B cell (primary cell): ENCODE results near the gene MAP4K2.

Source experiments
- EZH2 ChIP-seq: IDR thresholded peaks from 2 replicates; pipeline ENCODE4 v1.6.1; 2012; ENCODE audit warnings: borderline replicate concordance, low read depth, mild to moderate bottlenecking, moderate library complexity, low read length; ENCODE audit not compliant: insufficient read depth, poor library complexity, severe bottlenecking
- TF ChIP-seq, protein P1 (sequence below): fragments of 200-600 bp; IDR thresholded peaks from one replicate; pipeline ENCODE4 v1.8.0; 2022; ENCODE audit warnings: antibody characterized with exemption, mild to moderate bottlenecking

DNA sequence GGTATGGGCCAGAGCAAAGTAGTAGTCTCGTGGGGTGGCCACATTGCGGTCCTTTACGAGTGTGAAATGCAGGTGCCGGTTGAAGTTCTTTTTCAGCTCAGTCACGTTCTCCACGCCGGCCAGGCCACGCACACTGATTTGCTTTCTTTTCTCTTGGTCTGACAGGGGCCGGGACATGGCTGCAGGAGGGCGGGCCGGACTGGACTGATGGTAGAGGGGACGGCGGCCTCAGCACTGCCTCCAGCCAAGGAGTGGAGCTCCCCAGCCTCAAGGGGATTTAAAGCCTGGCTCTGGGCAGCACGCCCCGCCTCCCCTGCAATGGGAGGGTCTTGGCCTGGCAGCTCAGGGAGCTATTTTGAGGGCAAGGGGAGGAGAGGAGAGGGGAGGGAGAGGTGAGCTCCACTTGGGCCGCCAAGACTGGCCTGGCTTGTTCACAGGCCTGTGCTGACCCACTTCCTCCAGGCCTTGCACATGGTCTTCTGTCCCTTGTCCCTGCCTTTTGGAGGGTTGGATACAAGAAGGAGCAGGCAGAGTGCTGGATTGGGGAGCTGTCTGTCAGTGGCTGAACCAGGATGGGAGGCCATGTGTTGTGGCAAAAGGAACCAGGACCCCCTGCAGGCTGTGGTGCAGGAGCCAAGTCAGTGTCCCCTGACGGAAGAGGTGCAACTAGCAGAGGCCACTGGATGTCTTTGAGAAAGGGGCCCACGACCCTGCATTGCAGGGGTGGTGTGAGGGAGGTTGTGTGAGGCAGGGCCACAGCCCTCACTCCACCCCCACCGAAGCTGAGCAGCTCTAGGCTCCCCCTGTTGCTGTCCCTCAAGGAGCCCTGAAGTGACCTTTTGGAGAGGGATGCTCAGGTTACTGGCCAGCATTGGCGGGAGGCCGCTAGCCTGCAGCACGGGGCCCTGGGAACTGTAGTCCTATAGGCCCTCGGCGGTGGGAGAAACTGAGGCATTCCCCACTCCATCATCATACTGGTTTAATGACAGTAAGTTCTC is 43.0 kb downstream of the MAP4K2 start, which contains the start of gene PYGM:
- TF ChIP-seq, protein P1, sequence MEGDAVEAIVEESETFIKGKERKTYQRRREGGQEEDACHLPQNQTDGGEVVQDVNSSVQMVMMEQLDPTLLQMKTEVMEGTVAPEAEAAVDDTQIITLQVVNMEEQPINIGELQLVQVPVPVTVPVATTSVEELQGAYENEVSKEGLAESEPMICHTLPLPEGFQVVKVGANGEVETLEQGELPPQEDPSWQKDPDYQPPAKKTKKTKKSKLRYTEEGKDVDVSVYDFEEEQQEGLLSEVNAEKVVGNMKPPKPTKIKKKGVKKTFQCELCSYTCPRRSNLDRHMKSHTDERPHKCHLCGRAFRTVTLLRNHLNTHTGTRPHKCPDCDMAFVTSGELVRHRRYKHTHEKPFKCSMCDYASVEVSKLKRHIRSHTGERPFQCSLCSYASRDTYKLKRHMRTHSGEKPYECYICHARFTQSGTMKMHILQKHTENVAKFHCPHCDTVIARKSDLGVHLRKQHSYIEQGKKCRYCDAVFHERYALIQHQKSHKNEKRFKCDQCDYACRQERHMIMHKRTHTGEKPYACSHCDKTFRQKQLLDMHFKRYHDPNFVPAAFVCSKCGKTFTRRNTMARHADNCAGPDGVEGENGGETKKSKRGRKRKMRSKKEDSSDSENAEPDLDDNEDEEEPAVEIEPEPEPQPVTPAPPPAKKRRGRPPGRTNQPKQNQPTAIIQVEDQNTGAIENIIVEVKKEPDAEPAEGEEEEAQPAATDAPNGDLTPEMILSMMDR = no peak
- no peak for TF ChIP-seq EZH2
